HG03095 (cell line): ENCODE results near the gene KCNQ1OT1.

Experiments
- ATAC-seq: cut with Tn5 transposase; IDR thresholded peaks from one replicate; pipeline ENCODE4 v1.9.1; 2021; ENCODE audit warnings: moderate library complexity; ENCODE audit not compliant: unreplicated experiment

KCNQ1OT1 gene

DNA sequence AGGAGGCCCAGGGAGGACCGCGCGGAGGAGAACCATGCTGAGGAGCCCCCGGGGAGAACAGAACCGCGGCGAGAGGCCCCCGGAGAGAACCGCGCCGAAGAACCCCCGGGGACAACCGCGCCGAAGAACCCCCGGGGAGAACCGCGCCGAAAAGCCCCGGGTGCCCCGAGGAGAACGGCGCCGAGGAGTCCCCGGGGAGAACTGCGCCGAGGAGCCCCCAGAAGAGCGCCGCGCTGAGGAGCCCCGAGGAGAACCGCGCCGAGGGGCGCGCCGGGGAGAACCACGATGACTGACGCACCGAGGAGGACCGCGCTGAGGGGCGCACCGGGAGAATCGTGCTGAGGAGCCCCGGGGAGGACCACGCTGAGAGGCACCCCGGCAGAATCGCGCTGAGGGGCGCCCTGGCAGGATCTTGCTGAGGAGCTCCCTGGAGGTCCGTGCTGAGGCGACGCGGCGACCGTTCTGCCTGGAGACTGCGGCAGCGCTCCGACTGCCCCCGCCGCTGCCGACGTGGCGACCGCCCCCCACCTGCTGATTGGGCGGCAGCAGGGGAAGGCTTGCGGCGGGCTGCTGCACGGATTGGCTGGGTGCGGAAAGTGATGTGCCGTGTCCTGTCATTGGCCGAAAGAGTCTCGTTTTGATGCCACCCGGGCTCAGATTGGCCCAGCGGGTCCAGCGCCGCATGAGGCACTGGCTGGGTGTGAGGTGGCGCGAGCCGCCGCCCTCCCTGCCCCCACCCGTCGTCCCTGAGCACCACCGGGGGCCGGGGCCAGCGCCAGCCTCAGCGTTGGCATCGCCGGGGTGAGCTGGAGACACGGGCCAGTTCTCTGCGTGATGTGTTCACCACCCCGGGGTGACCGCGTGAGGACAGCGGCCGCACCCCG, at the start of gene KCNQ1OT1:
KCNQ1OT1 (minus strand) TSS at position 464 of the 884 bp plus-strand sequence.
- peak; percentile 89 for ATAC-seq

DNA sequence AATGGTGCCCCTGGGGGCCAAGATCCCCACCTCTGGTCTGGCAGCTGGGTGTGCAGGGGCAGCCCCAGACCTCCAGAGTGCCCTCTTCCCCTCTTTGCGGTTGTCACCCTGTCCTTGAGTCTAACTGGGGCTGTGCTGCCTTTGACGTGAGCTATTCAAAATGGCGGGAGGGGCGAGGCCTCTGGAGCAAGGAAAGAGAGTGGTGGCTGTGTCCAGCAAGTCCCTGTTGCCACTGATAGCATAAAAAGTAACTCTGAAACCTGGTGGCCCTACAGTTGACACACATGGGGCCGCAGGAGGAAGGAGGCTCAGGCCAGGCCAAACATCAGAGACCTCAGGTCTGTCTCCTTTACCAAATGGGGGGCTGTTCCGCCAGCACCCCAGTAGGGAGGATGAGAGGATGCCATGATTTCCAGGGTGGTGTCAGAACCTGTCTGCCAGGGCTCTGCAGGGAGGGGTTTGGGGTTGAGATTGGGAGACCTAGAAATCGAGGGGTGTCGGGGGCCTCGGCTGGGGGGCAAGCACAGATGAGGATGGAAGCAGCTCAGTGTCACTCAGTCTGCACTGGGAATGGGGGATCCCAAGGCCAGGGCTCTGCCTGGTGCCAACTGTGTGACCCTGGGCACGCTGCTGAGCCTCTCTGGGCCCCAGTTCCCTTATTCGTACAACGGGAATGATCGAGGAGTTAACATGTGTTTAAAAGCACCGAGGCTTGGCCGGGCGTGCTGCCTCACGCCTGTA, 49.2 kb upstream of the KCNQ1OT1 start:
- ATAC-seq, result no peak

DNA sequence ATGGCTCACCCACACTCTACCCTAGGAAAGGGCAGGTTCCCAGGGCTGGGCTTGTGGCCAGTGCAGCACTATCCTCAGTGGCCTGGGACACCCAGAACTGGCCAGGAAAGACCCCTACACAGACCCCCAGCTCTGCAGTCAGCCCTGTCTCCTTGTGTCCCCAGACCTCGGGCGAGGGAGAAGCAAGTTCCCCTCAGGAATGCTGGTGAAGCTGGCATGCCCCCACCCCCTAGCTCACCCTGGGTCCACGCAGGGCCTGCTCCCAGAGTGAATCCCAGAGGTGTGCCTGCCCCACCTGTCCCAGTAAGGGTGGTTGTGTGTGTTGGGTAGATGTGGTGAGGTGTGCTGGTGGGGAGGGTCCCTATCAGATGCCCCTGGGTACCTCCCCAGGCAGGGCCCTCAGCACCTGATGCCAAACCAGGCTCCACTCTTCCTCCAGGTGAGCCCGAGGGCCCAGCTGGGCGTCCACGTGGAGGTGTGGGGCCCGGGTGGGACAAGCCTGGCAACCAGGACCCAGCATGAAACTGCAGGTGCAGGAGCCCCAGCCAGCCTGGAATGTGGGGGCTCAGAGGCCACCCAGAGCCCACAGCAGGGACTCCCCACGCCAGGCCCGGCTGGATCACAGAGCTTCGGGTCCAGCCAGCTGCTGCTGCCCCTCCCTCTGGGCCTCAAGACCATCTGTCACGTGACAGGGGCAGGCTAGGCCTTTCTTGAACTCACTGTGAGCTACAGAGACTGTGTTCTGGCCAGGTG, 48.4 kb upstream of the KCNQ1OT1 start:
- ATAC-seq, result no peak

DNA sequence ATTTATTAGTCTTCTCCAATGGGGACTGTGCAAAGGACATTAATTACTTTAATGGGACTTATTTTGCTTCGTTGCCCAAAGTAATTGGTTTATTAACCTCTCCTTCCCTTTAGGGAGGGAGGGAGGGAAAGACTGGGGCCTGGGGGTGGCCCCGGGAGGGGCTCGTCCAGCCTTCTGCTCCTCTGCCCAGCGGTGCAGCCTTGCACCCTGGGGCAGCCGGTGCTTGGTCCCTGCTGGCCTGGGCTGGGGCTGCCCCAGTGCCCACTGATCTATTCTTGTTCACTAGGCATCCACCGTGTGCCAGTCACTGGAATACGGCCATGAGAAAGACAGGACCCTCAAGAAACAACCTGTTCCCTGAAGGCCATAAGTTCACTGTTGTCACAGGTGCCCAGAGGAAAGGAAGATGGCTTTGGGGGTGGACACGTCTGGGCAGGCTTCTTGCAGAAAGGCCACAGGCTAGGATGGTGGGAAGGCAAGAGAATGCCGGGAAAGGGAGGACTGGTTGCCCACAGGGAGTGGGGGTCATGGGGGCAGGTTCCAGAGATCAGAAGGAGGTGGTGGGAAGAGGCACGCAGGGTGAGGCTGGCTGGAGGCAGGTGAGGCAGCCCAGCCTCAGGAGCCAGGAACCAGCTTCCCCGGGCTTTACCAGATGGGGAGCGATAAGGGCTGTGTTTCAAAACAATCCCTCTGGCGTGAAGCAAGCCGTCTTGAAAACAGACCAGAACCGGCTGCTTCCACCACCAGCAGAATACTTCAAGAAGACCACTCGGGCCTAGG, 47.6 kb upstream of the KCNQ1OT1 start:
- no peak for ATAC-seq

DNA sequence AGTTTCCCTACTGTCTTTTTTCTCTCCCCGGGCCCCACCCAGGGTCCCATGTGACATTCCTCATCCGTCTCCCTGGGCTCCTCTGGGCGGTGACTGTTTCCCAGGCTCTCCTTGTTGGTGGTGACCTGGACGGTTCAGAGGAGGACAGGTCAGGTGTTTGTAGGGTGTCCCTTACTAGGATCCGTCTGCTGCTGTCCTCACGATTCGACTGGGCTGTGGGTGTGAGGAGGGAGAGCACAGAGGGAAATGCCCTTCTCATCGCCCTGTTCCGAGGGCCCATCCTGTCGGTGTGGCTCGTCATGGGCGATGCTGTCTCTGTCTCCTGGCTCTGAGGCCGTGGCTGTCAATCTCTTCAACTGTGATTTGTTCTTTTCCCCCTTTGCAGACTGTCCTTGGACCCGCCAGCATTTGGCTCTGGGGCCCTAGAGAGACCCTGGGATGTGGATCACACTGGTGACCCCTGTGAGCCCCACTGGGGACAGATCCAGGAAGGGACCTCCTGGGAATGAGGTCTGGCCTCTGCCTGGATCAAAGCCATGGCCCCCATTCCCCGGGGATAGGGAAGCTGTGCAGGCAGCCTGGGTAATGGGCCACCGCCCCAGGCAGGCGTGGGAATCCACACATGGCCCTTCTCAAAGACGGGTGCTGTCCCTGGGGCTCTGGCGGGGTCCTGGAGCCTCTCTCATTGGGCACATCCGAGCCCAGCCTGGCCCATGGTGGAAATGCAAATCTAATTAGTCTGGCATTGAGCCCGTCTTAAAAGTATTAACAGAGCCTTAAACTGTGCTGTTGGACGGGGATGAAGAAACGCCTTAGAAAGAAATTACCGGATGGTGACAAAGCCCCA, 46.8 kb upstream of the KCNQ1OT1 start:
- ATAC-seq, result no peak

DNA sequence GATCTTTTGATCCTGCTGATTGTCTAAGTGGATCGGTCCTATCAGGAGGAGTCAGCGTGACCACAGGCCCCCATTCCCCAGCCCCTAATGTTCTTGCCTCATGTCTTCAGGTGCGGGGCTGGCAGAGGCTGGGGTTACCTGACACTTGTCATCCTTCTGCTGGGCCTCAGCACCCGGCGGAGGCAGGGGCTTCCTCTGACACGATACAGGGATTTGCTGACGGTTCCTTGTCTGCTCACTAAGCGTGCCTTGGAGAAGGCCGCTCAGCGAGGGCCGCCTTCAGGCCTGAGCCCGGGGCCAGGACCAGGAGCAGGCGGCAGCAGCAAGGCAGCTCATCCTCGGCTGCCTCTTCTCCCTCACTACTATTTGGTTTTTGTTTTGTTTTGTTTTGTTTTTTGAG, 45.7 kb upstream of the KCNQ1OT1 start:
- no peak for ATAC-seq

DNA sequence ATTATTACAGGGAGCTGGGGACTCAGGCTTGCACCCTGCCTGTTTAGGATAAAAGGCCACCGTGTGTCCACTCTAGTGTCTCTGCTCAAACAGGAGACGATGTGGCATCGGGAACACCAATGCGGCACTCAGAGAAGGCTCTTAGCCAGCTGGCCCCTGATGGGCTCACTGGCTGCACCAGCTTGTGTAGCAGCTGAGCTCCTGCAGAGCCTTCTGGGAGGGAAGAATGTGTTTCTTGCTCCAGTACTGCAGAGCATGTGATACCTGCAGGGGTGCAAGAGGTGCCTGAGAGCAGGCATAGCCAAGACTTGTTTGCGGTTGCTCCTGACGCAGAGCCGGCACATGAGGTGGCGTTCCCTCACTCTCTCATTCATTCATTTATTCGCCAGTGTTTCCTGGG, 44.4 kb upstream of the KCNQ1OT1 start:
- no peak for ATAC-seq

DNA sequence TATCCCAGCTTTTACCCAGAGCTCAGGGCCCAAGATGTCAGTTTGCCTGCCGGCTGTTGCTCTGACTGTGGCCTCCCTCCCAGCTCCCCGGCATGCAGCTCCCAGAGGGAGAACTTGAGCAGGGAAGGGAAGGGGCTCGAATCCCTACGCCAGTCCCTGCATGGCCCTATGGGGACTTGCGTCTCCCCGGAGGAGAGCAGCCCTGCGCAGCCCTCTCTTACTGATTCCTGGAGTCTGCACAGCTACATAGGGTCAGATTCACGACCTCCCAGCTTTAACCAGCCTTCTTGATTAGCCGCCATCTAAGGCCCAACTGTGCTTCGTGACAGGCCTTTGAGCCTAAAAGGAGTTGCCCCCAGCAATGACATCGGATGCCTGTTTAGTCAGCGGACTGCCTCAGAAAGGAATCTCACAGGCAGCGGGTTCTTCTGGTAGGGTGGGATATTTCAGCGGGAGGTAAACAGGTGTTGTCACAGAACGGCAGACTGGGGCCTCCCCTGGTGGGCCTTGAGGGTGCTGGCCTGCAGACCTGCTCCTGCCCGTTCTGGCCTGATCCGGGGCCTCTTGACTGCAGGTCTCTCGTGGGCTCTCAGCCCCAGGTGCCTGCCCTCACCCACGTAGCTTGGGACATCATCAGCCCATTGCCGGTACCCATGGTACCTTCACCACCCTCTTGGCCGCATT, 43.8 kb upstream of the KCNQ1OT1 start:
- ATAC-seq, result no peak

DNA sequence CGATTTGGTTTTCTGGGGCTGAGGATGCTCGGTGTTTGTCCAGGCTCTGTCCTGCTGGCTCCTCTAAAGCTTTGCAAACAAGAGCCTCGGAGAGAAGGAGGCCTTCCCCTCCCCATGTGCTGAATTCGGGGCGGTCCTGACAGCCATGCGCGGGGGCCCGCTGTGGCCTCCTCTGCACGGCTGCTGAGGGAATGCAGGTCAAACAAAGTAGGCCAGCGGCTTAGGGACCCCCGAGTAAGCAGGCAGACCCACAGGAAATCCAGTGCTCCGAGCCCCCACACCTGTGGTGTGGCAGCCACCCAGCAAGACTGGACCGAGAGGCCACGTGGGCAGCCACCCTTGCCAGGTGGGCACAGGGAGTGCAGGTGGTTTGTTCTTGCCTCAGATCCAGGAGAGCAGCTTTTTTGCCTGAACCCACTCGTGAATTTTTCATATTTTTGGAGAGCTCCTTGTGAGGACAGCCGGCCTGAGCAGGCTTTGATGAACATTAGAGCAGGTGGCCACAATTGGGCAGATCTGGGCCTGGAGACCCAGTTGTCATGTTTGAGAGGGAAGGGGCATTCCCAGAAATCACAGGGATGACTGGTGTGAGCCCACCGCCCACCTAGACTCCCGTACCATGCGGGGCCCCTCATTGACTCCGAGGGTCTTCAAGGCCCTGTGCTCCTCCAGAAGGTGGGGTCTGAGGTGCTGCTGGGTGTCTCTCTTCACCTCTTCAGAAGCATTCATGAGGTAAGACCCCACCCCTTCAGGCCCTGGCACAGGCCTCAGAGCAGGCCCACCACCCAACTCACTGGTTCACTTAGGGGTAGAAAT, 43.0 kb upstream of the KCNQ1OT1 start:
- no peak for ATAC-seq

DNA sequence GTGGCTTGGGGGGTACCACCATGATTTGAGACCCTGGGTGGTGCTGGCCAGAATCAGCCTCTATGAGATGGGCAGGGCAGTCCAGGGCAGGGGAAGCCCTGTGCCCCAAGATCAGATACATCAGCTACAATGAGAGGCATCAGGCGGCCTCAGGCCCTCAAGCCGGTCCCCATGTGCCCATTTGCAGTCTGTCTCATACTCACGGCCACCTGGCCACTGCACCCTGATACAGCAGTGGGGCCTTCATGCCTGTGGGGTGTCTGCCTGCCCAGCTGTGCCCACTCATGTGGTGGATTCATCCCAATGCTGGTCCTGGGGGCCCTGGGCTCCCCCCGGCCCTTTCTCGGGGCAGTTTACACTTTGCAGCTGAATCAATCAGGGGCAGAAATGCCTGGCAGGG, 42.4 kb upstream of the KCNQ1OT1 start:
- ATAC-seq, result no peak

DNA sequence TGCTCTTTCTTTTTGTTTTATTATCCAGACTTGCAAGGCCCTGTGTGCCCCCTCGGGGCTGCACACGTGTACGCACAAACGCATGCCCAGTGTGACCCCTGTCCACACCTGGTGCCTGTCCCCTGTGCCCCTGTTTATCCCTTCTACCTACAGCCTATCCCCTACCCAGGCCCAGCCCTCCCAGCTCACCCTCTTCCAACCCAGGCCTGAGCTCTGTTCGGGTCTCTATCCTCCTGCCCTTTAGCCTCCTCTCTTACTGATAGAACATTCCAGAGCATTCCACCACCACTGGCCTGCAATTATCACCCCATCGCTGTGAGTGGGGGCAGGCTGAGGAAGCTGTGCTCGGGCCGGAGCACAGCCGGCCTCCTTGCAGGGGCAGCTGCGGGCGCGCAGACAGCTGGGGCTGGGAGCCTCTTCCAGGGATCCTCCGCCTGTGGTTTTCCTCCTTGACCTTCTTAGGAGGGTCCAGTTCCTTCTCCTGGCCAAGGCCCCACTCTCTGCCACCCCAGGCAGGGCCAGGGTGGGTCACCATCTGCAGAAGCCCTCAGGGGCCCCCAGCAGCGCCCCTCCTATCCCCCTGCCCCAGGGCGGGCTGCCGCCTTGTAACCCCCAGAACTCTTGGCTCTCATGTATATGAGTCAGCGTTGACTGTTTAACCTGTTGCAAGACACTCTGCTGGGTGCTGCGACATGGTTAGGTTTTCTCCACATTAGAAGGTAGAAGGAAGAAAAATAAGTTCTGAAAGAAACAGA, 41.8 kb upstream of the KCNQ1OT1 start:
- ATAC-seq, result no peak

DNA sequence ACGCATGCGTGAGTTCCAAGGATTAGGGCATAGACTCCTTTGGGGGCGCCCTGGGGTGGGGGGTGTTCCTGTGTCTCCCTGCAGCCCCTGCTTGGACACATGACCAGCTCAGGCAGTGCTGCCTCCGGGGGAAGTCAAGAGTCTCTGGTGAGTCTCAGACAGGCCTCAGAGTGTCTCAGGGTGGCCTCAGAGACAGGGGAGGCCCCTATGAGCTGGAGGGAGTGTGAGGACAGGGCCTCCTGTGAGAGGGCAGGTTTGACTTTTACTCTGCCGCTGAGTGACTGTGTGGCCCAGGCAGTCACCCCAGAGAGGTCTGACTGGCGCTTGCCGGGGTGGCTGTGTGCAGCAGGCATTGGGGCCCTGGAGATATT, 41.2 kb upstream of the KCNQ1OT1 start:
- ATAC-seq, result no peak

DNA sequence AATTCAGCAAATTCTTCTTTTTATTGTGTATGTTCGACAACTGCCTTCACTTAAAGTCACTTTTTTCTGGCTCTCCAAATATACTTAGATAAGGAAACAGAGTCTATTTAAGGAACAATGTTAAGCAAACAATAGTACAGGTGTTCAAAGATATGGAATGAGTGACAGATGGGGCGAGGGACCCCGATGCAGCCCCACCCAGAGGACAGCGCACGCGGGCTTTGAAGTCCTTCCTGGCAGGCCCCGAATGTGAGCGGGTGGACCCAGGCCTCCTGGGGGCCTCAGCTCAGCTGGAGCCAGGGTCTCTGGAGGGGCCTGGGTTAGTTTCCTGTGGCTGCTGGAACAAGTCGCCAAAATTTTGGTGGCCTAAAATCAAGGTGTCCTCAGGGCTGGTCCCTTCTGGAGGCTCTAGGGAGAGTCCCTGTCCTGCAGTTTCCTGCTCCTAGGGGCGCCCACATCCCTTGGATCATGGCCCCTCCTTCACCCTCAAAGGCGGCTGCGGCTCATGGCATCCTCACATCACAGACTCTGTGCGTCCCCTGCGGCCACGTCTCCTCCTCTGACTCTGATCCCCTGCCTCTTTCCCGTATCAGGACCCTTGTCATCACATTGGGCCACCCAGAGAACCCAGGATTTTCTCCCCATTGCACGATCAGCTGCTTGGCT, 40.6 kb upstream of the KCNQ1OT1 start:
- ATAC-seq, result no peak

DNA sequence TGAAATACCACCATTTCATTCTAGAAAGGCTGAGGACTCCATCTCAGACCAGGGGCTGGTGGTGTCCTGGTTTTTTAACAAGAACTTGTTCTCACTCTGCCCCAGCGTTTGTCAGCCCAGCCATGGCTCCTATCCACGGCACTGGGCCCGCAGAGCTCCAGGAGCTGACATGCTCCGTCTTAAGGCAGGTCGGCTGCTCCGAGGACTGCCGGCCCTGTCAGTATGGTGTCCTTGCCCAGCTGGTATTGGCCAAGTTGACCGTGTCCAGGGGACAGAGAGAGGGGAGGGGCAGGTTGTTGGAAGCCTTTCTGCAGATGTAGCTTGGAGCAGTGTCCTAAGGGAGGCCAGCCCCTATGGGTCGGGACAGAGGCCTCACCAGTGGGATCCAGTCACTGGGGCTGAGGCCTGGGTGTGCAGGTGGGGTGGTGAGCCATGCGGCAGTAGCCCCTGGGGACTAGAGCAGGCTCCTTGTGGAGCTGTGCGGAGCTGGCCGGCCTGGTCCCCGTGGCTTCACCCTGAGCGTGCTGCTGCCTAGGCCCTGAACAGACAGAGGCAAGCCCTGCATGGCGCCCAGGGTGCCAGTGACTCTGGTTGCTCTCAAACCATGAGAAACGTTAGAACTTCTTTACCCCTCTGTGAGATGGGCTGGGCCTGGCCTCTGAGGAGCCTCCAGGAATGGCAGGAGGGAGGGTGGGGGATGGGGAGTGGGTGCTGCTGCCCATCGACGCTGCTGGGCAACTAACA, 39.9 kb upstream of the KCNQ1OT1 start:
- no peak for ATAC-seq

DNA sequence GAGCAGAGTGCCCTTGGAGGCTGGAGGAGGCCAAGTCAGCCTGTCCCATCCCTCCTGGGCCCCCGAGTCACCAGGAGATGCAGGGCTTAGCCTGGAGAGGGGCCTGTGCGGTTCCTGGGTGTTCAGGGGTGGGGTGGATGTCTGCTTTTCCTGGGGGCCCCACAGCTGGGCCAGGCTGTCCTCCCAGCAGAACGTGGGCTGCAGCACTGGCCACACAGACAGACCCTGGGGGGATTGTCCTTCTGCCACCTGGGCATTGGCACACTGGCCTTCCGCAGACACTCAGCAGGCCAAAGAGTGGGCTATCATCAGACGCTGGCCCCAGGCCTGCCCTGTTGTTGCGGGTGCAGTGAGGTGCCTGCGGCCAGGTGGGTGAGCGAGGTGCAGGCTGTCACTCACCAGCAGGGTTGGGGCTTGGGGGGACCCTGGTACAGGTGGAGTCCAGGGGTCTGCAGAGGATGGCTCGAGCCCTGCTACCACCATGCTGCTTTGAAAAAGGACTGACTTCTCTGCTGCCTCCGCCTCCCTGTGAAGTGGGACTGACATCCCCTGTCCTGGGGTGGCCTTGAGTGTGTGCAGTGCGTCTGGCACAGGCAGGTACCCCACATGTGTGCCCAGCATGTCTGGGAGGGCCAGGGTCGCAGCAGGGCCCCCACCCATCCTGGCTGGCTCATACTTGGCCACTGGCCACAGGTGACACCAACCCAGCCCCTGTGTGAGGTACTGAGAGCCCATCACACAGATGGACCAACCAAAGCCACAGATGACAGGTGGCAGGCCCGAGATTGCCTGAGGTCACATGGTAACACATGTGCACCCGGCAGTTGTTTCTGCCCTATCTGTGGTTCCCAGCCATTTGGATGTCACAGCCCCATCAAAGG, 39.0 kb upstream of the KCNQ1OT1 start:
- ATAC-seq, result no peak

DNA sequence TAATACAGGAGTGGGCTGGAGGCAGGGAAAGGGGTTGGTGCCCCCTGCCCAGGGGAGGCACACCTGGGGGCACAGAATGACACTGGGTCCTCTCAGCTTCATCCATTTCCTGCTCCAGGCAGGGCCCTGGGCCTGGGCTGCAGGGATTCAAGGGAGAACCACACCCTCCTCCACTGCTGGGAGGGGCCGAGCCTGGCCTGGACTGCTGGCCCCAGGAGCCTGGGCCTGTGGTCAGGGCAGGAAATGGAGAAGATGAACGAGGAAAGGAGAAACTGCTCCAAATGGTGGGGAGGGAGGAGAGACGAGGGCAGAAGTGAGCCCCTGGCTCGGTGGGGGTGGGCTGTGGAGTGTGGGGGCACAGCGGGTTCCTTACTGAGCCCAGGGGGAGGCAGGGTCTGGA, 38.1 kb upstream of the KCNQ1OT1 start:
- ATAC-seq, result no peak
